Dedifferentiated amniotic fluid mesenchymal stem cell (primary cell): ENCODE measurements around the gene ARHGAP18.

Source experiments
- DNase-seq: peaks from one replicate; pipeline ENCODE4 v3.0.0-alpha.2; 2016; ENCODE audit errors: extremely low spot score

ARHGAP18 gene

GRCh38 chr6:129709769-129710449 lies at the start of gene ARHGAP18:
Gene ARHGAP18, minus strand, starts transcription at chr6:129710177. Its CDS starts 41 bp downstream, at chr6:129710136.
- DNase-seq, result peak; percentile 94

GRCh38 chr6:129755787-129756186 lies 45.8 kb upstream of the ARHGAP18 start:
- DNase-seq, result no peak

GRCh38 chr6:129754750-129755149 lies 44.8 kb upstream of the ARHGAP18 start:
- no peak for DNase-seq

GRCh38 chr6:129753422-129753821 lies 43.4 kb upstream of the ARHGAP18 start:
- no peak for DNase-seq

- no peak for DNase-seq
Measured at GRCh38 chr6:129751384-129751783, 41.4 kb upstream of the ARHGAP18 start.

- no peak for DNase-seq
Measured at GRCh38 chr6:129750360-129750759, 40.4 kb upstream of the ARHGAP18 start.

- DNase-seq, result peak; percentile 47
Measured at GRCh38 chr6:129749749-129750120, 39.8 kb upstream of the ARHGAP18 start.

GRCh38 chr6:129748901-129749748 lies 39.1 kb upstream of the ARHGAP18 start:
- no peak for DNase-seq

GRCh38 chr6:129748212-129748900 lies 38.4 kb upstream of the ARHGAP18 start:
- peak; percentile 36 for DNase-seq

GRCh38 chr6:129747588-129748112 lies 37.7 kb upstream of the ARHGAP18 start:
- no peak for DNase-seq

- no peak for DNase-seq
Measured at GRCh38 chr6:129744880-129745237, 34.9 kb upstream of the ARHGAP18 start.

- peak; percentile 72 for DNase-seq
Measured at GRCh38 chr6:129744201-129744879, 34.4 kb upstream of the ARHGAP18 start.

GRCh38 chr6:129740013-129740412 lies 30.0 kb upstream of the ARHGAP18 start:
- DNase-seq, result no peak

- no peak for DNase-seq
Measured at GRCh38 chr6:129736105-129736504, 26.1 kb upstream of the ARHGAP18 start.

GRCh38 chr6:129733290-129733689 lies 23.3 kb upstream of the ARHGAP18 start:
- DNase-seq, result no peak

- no peak for DNase-seq
Measured at GRCh38 chr6:129732542-129732941, 22.6 kb upstream of the ARHGAP18 start.

- DNase-seq, result no peak
Measured at GRCh38 chr6:129732034-129732433, 22.1 kb upstream of the ARHGAP18 start.

- no peak for DNase-seq
Measured at GRCh38 chr6:129731428-129731827, 21.5 kb upstream of the ARHGAP18 start.

GRCh38 chr6:129730477-129731165 lies 20.6 kb upstream of the ARHGAP18 start:
- no peak for DNase-seq

GRCh38 chr6:129726650-129727049 lies 16.7 kb upstream of the ARHGAP18 start:
- no peak for DNase-seq

GRCh38 chr6:129725341-129725740 lies 15.4 kb upstream of the ARHGAP18 start:
- no peak for DNase-seq
